DMS153 treated with DMSO at 0.1 percent for 48 hours (cell line): ENCODE measurements around the gene ACTC1.

Experiments used
- DNase-seq: peaks from one replicate; lab custom pipeline; 2025; ENCODE audit not compliant: unreplicated experiment; lab: John Stamatoyannopoulos, UW

The ACTC1 gene

DNA sequence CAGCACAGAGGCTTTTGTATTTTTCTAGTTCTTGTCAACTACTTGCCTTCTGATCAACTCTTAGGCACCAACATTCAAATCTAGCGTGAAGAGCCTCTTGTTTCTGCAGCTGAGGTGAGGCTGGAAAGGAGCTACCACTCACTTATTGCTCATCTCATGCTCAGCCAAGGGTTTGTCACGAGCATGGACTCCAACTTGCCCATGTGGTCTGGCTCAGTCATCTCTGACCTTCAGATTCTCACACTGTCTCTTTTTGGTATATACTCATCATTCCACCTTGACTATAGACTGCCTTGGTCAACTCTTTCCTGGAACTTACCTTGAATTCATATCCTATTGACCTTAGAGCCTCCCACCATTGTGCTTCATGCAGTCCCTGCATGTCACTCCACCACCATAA, 35.4 kb downstream of the ACTC1 start:
- DNase-seq = no peak

DNA sequence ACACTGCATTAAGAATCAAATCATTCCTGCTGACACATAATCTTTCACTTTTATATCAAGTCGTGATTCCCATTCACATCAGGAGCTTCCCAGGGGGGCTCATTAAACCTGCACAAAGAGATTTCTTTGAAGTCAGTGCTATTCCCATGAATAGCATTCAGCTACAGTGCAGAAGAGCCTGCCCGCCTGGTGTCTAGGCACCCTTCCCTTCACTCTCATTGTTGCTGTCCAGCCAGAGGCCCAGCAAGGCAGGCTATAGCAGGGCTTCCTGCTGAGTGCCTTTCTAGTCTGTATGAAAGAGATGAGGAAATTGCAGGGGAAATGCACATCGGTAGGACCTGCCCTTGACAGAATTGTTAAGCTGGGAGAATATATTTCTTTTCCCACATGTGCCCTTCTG, 36.0 kb downstream of the ACTC1 start:
- DNase-seq = no peak

DNA sequence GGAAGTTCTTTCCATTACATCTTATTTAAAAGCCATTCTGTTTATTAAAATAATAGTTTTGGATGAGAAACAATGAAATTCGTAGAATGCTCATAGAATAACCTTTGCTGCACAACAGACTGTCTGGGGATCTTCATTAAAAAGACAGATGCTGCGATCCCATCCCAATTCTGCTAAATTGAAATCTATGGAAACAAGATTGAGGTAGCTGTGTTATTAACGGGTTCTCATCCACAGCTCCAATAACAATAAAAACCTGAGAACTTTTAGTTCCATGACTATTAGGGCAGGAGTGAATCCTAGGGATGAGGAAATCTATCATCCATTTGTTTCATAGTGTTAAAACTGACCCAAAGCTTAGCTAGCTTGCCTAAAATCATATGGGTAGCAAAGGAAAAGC, 38.1 kb downstream of the ACTC1 start:
- DNase-seq = no peak

DNA sequence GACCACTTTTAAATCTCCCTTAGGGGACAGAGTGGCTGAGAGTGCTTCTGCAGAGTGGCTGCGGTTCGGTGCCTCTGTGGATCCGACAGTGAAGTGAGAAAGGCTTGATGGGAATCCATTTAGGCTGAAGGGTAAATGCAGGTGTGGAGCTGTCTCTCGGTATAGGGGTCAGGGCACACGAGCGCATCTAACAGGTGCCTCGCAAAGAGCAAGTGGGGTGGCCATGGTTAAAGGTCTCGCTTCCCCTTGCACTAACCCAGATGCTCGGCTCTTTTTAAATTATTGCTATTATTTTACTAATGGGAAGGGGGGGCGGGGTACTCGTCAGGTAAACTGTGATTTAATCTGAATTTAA, 40.0 kb downstream of the ACTC1 start:
- no peak for DNase-seq

DNA sequence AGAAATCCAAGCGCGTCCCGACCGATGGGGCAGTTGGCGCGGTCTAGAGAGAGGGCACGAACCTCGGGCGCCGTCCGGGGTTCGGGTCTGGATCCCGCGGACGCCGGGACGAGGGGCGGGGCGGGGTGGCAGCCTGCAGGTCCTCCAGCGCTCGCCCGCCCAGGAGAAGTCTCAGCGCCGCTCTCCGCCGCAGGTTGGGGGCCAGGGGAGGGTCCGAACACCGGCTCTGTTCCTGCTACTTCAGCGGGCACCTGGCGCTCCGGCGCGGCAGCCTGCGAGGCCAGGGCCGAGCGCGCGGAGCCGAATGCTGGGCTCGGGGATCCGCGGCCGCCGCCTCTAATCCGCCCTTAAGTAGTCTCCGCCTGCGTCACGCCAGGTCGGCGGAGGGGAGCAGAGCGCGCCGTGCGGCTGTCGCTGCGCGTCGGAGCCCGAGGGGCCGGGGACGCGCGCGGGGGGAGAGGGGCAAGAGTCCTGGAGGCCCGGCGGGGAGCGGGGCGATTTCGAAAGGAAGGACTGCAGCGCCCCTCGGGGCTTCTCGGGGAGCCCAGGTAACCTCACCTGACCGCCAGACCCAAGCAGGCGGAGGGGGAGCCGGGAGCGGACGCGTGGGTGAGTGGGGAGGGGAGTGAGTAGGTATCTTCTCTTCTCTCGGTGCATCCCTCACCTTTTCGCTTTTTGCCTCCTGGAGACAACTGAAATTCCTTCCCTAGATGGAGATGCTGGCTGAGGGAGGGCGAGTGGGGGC, 40.5 kb downstream of the ACTC1 start, which contains the start of gene GJD2:
Gene GJD2 (minus strand): TSS at position 325 of the 745 bp plus-strand sequence. CDS start 510 bp downstream, outside the sequence.
- DNase-seq = no peak

DNA sequence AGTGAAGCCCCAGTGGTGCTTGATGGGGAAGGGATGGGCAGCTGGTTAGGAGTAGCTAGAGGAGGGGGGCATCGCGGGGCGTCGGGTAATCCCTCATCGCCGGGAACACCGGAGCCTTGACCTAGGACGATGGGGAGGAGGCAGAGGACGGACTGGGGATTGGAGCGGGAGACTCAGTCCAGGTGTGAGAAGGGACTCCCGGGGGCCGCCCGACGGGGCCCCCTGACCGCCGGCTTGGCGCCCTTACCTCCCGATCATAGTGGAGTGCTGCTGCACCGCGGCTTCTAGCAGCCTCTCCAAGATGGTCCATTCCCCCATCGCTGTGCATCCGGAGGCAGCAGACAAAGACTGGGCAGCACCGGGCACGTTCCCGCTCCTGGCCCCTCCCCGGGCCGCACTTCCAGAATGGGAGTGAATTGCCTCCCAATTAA, 41.2 kb downstream of the ACTC1 start:
- no peak for DNase-seq

DNA sequence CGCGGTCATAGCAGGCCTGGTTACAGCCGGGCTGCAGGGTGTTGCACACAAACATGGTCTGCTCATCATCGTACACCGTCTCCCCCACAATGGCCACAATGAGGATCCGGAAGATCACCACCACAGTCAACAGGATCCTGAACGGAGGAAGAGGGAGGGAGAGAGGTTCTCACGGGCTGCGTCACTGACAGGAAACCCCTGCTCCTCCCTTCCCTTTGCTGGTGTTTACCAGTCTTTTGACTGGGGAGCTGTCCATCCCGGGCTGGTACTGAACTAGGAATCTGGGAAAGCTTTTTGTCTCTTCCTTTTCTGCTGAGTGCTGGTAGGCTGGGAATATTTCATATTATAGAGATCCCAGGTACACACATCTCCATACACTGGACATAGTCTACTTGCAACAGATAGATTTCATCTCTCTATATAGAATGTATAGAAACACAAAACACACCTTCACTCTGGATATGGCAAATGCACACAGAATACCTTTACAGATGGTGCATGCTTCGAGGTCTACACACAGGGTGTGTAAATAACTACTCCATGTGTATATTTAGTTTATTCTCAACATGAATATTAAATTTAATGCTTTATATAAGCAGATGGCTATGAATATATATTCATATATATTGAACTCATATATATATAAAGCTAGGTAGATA, 42.0 kb downstream of the ACTC1 start:
- no peak for DNase-seq

DNA sequence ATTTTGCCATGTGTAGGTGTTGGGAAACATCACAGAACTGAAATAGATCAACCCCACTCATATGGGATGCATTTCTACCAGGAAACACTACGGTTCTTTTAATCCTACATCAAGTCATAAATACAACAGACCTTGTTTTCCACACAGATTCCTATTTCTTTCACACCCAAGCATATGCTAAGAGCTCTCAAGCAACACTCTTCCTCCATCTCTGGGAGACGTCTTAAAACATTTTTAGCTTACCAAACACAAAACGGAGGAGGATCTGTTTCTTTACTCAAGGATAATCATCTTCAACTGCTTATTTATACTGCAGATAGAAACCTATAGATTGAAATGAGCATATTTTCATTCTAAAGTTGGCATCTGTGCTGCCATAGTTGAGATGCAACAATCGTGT, 45.7 kb downstream of the ACTC1 start:
- DNase-seq = no peak
